Stimulated activated CD8-positive, alpha-beta memory T cell treated with anti-CD3 and anti-CD28 coated beads, Interleukin-7, amount 100 ng/mL, for 4 hours (primary cell): ENCODE measurements around the gene RHOB.

Source experiments
- DNase-seq, 2 donors: peaks; one replicate each; pipeline ENCODE4 v3.0.0-alpha.2; 2020; ENCODE audit warnings: low read depth in 2 of 2

RHOB gene

GRCh38 chr2:20436716-20437470 lies 10.0 kb upstream of the RHOB start:
- DNase-seq = no peak

- no peak for DNase-seq
Measured at GRCh38 chr2:20438334-20439192, 8.3 kb upstream of the RHOB start.

- DNase-seq = no peak
Measured at GRCh38 chr2:20439193-20439475, 7.7 kb upstream of the RHOB start.

- no peak for DNase-seq
Measured at GRCh38 chr2:20439503-20439902, 7.4 kb upstream of the RHOB start.

GRCh38 chr2:20440001-20440560 lies 6.8 kb upstream of the RHOB start:
- no peak for DNase-seq

GRCh38 chr2:20443276-20443920 lies 3.5 kb upstream of the RHOB start:
- no peak for DNase-seq

GRCh38 chr2:20444101-20444992 lies 2.5 kb upstream of the RHOB start:
- no peak for DNase-seq

GRCh38 chr2:20444993-20445910 lies 1.6 kb upstream of the RHOB start:
- no peak for DNase-seq

GRCh38 chr2:20446255-20446916 lies 488 bp upstream of the RHOB start:
- DNase-seq = no peak

- DNase-seq = peak in 1 of 2 donors; percentile 9
Measured at GRCh38 chr2:20447437-20448245, 767 bp downstream of the RHOB start.

GRCh38 chr2:20448246-20448976 lies 1.5 kb downstream of the RHOB start:
- no peak for DNase-seq

GRCh38 chr2:20448977-20449306 lies 2.1 kb downstream of the RHOB start:
- DNase-seq = no peak

- DNase-seq = no peak
Measured at GRCh38 chr2:20449501-20450200, 2.8 kb downstream of the RHOB start.

GRCh38 chr2:20450201-20450999 lies 3.5 kb downstream of the RHOB start:
- no peak for DNase-seq

GRCh38 chr2:20451000-20451290 lies 4.1 kb downstream of the RHOB start:
- no peak for DNase-seq

GRCh38 chr2:20451341-20451740 lies 4.5 kb downstream of the RHOB start:
- DNase-seq = no peak
